ENCODE results near the gene CDH4.

CDH4 gene

GRCh38 chr20:61839912-61840778, 588.1 kb downstream of the CDH4 start:
- H3K9me2 ChIP-seq (replicated peaks; ENCODE audit: insufficient read depth, low read length), result no peaks in the 10 kb centered on the region
- no peak overlapping the region for H3K4me2 ChIP-seq (ENCODE audit: low read depth, low read length, poor library complexity, severe bottlenecking)
- H3K36me3 ChIP-seq (ENCODE audit: low read length), result no peaks in the 10 kb centered on the region
- no peaks in the 10 kb centered on the region for H3K79me2 ChIP-seq (ENCODE audit: insufficient read depth, low read length)
- no peak overlapping the region for H3K9ac ChIP-seq (ENCODE audit: low read length)
- no peak overlapping the region for H2AFZ ChIP-seq (ENCODE audit: low read depth, low read length, severe bottlenecking)
- H3K27me3 ChIP-seq (ENCODE audit: low read length), result no peaks in the 10 kb centered on the region
- TF ChIP-seq CTCF (IDR thresholded peaks at IDR 0.05; ENCODE audit: insufficient read depth, low read length, poor library complexity, severe bottlenecking) (no peak), EZH2phosphoT487 (conservative IDR thresholded peaks at IDR 0.05; ENCODE audit: low read length) (no peak)
- no peak overlapping the region for H3K4me3 ChIP-seq (ENCODE audit: insufficient read depth, low read length, poor library complexity, severe bottlenecking)
- H4K20me1 ChIP-seq (ENCODE audit: low read depth, low read length), result no peaks in the 10 kb centered on the region
- no peaks in the 10 kb centered on the region for H3F3A ChIP-seq (ENCODE audit: insufficient read depth)
- no peak overlapping the region for H3K27ac ChIP-seq (ENCODE audit: low read depth, low read length)
- H3K9me3 ChIP-seq (ENCODE audit: insufficient read depth, low read length), result no peaks in the 10 kb centered on the region

- Histone ChIP-seq H3K27me3 (ENCODE audit: low read length) (no peaks in the 10 kb centered on the region), H3K9me2 (replicated peaks; ENCODE audit: insufficient read depth, low read length) (no peaks in the 10 kb centered on the region), H3F3A (ENCODE audit: insufficient read depth) (no peaks in the 10 kb centered on the region), H3K4me2 (ENCODE audit: low read depth, low read length, poor library complexity, severe bottlenecking) (no peak overlapping the region), H3K36me3 (ENCODE audit: low read length) (no peaks in the 10 kb centered on the region), H3K9ac (ENCODE audit: low read length) (no peak overlapping the region), H4K20me1 (ENCODE audit: low read depth, low read length) (no peaks in the 10 kb centered on the region), H3K27ac (ENCODE audit: low read depth, low read length) (no peak overlapping the region), H3K4me3 (ENCODE audit: insufficient read depth, low read length, poor library complexity, severe bottlenecking) (no peak overlapping the region), H2AFZ (ENCODE audit: low read depth, low read length, severe bottlenecking) (no peak overlapping the region), H3K9me3 (ENCODE audit: insufficient read depth, low read length) (no peaks in the 10 kb centered on the region), H3K79me2 (ENCODE audit: insufficient read depth, low read length) (no peaks in the 10 kb centered on the region)
- TF ChIP-seq CTCF (IDR thresholded peaks at IDR 0.05; ENCODE audit: insufficient read depth, low read length, poor library complexity, severe bottlenecking) (no peak), EZH2phosphoT487 (conservative IDR thresholded peaks at IDR 0.05; ENCODE audit: low read length) (no peak)
Observed at GRCh38 chr20:61840779-61841455, 588.9 kb downstream of the CDH4 start.

GRCh38 chr20:61841551-61841950, 589.5 kb downstream of the CDH4 start:
- H2AFZ ChIP-seq (ENCODE audit: low read depth, low read length, severe bottlenecking), result no peak overlapping the region
- no peaks in the 10 kb centered on the region for H3K9me3 ChIP-seq (ENCODE audit: insufficient read depth, low read length)
- no peak overlapping the region for H3K9ac ChIP-seq (ENCODE audit: low read length)
- no peak overlapping the region for H3K4me3 ChIP-seq (ENCODE audit: insufficient read depth, low read length, poor library complexity, severe bottlenecking)
- H4K20me1 ChIP-seq (ENCODE audit: low read depth, low read length), result no peaks in the 10 kb centered on the region
- H3K79me2 ChIP-seq (ENCODE audit: insufficient read depth, low read length), result no peaks in the 10 kb centered on the region
- no peak overlapping the region for H3K27ac ChIP-seq (ENCODE audit: low read depth, low read length)
- no peak overlapping the region for H3K4me2 ChIP-seq (ENCODE audit: low read depth, low read length, poor library complexity, severe bottlenecking)
- no peaks in the 10 kb centered on the region for H3F3A ChIP-seq (ENCODE audit: insufficient read depth)
- H3K9me2 ChIP-seq (replicated peaks; ENCODE audit: insufficient read depth, low read length), result no peaks in the 10 kb centered on the region
- no peaks in the 10 kb centered on the region for H3K36me3 ChIP-seq (ENCODE audit: low read length)
- H3K27me3 ChIP-seq (ENCODE audit: low read length), result no peaks in the 10 kb centered on the region
- no peak for TF ChIP-seq CTCF (IDR thresholded peaks at IDR 0.05; ENCODE audit: insufficient read depth, low read length, poor library complexity, severe bottlenecking)
